ENCODE measurements around the gene ROPN1L.
A peak's percentile ranks its signal among the peaks of the same experiment; 100 is the strongest.

The ROPN1L gene

DNA sequence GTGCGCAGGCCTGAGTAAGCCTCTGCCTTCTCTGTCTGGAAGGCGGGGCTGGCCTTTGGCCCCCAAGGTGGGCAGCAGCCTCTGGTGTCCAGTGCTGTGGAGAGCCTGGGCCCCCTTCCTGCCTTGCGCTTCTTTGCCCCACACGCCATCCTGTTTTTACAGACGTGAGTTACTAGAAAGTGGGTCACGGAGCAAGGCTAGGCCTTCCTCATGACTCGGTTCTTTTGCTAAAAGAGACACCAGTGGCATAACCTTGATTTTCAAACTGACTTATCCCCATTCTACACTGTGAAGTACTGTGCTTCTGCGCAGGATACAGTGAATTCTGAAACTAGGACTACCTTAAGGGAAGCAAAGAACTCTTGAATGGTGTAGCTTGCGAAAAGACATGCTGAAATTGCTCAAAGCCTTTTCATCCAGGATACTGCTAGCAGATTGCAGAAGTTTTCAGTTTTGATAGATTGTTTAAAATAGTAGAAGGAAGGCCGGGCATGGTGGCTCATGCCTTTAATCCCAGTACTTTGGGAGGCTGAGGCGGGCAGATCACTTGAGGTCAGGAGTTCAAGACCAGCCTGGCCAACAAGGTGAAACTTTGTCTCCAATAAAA lies 7.2 kb downstream of the ROPN1L start:
- no peak overlapping the region for H3K9ac ChIP-seq (ENCODE audit: low read depth, low read length, poor library complexity, severe bottlenecking)
- H2AFZ ChIP-seq (ENCODE audit: low read length), result no peak overlapping the region
- no peaks in the 10 kb centered on the region for H4K20me1 ChIP-seq (ENCODE audit: insufficient read depth, low read length, poor library complexity, severe bottlenecking)
- no peak overlapping the region for H3K4me3 ChIP-seq (ENCODE audit: low read length, poor library complexity, severe bottlenecking)
- peaks cover 48% of the 10 kb centered on the region for H3K4me1 ChIP-seq (ENCODE audit: insufficient read depth, low read length, poor library complexity, severe bottlenecking)
- TF ChIP-seq EZH2phosphoT487 (IDR thresholded peaks at IDR 0.05; ENCODE audit: borderline replicate concordance), result no peak
- TF ChIP-seq, protein P1, sequence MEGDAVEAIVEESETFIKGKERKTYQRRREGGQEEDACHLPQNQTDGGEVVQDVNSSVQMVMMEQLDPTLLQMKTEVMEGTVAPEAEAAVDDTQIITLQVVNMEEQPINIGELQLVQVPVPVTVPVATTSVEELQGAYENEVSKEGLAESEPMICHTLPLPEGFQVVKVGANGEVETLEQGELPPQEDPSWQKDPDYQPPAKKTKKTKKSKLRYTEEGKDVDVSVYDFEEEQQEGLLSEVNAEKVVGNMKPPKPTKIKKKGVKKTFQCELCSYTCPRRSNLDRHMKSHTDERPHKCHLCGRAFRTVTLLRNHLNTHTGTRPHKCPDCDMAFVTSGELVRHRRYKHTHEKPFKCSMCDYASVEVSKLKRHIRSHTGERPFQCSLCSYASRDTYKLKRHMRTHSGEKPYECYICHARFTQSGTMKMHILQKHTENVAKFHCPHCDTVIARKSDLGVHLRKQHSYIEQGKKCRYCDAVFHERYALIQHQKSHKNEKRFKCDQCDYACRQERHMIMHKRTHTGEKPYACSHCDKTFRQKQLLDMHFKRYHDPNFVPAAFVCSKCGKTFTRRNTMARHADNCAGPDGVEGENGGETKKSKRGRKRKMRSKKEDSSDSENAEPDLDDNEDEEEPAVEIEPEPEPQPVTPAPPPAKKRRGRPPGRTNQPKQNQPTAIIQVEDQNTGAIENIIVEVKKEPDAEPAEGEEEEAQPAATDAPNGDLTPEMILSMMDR (conservative IDR thresholded peaks at IDR 0.05; ENCODE audit: low read length), result no peak
- H3K9me3 ChIP-seq (ENCODE audit: insufficient read depth, low read depth, low read length), result no peaks in the 10 kb centered on the region
- no peaks in the 10 kb centered on the region for H3K9me2 ChIP-seq (replicated peaks; ENCODE audit: low read depth, low read length)
- no peaks in the 10 kb centered on the region for H3K27me3 ChIP-seq (ENCODE audit: insufficient read depth, low read length, poor library complexity, severe bottlenecking)
- H3K36me3 ChIP-seq (ENCODE audit: insufficient read depth, low read length), result no peaks in the 10 kb centered on the region
- no peaks in the 10 kb centered on the region for H3F3A ChIP-seq (ENCODE audit: low read depth)
- H3K4me2 ChIP-seq (ENCODE audit: low read depth, low read length, poor library complexity, severe bottlenecking), result no peak overlapping the region
- no peaks in the 10 kb centered on the region for H3K79me2 ChIP-seq (ENCODE audit: insufficient read depth, low read length)

- Histone ChIP-seq H3K36me3 (ENCODE audit: insufficient read depth, low read length) (no peaks in the 10 kb centered on the region), H2AFZ (ENCODE audit: low read length) (peak overlapping the region; percentile 86), H3K27me3 (ENCODE audit: insufficient read depth, low read length, poor library complexity, severe bottlenecking) (no peaks in the 10 kb centered on the region), H3F3A (ENCODE audit: low read depth) (no peaks in the 10 kb centered on the region), H4K20me1 (ENCODE audit: insufficient read depth, low read length, poor library complexity, severe bottlenecking) (no peaks in the 10 kb centered on the region), H3K9me2 (replicated peaks; ENCODE audit: low read depth, low read length) (no peaks in the 10 kb centered on the region), H3K4me3 (ENCODE audit: low read length, poor library complexity, severe bottlenecking) (no peak overlapping the region), H3K9ac (ENCODE audit: low read depth, low read length, poor library complexity, severe bottlenecking) (no peak overlapping the region), H3K9me3 (ENCODE audit: insufficient read depth, low read depth, low read length) (no peaks in the 10 kb centered on the region), H3K4me2 (ENCODE audit: low read depth, low read length, poor library complexity, severe bottlenecking) (peak overlapping the region; percentile 13), H3K4me1 (ENCODE audit: insufficient read depth, low read length, poor library complexity, severe bottlenecking) (peaks cover 27% of the 10 kb centered on the region), H3K79me2 (ENCODE audit: insufficient read depth, low read length) (no peaks in the 10 kb centered on the region)
- TF ChIP-seq, protein P1 (conservative IDR thresholded peaks at IDR 0.05; ENCODE audit: low read length), result no peak
- TF ChIP-seq EZH2phosphoT487 (IDR thresholded peaks at IDR 0.05; ENCODE audit: borderline replicate concordance), result no peak
These were observed 9.6 kb downstream of the ROPN1L start for GRCh38 chr5:10451137-10451824.

DNA sequence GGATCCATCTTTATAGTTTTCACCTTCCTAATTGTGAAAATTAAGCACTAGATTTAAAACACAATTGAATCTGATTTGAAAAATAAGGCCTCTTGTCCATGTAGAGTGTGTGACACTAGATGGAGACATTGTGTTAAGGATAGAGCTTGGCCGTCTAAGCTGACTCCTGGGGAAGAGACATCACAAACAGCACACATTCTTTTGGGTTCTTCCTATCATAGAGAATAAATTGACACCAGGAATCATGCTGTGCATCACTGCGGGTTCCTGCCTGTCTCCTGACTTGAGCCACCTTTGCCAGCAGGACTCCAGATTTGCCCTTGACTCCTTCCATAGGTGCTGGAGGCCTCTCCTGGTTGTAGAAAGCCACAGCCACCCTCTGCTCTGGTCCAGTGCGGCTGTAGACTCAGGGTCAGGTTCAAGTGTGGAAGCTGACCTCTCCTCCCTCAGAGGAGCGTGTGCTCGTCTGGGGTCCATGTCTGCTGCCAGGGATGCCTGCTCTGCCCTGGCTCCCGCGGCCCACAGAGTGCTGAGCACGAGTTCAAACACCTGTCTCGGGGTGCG lies 11.2 kb downstream of the ROPN1L start:
- no peak overlapping the region for H2AFZ ChIP-seq (ENCODE audit: low read length)
- TF ChIP-seq EZH2phosphoT487 (IDR thresholded peaks at IDR 0.05; ENCODE audit: borderline replicate concordance), result no peak
- TF ChIP-seq, protein P1 (conservative IDR thresholded peaks at IDR 0.05; ENCODE audit: low read length), result peak; percentile 88
- H3K27me3 ChIP-seq (ENCODE audit: insufficient read depth, low read length, poor library complexity, severe bottlenecking), result no peaks in the 10 kb centered on the region
- no peaks in the 10 kb centered on the region for H4K20me1 ChIP-seq (ENCODE audit: insufficient read depth, low read length, poor library complexity, severe bottlenecking)
- H3F3A ChIP-seq (ENCODE audit: low read depth), result no peaks in the 10 kb centered on the region
- no peaks in the 10 kb centered on the region for H3K9me3 ChIP-seq (ENCODE audit: insufficient read depth, low read depth, low read length)
- H3K4me1 ChIP-seq (ENCODE audit: insufficient read depth, low read length, poor library complexity, severe bottlenecking), result peaks cover 13% of the 10 kb centered on the region
- H3K9me2 ChIP-seq (replicated peaks; ENCODE audit: low read depth, low read length), result no peaks in the 10 kb centered on the region
- no peak overlapping the region for H3K4me3 ChIP-seq (ENCODE audit: low read length, poor library complexity, severe bottlenecking)
- H3K9ac ChIP-seq (ENCODE audit: low read depth, low read length, poor library complexity, severe bottlenecking), result no peak overlapping the region
- no peaks in the 10 kb centered on the region for H3K79me2 ChIP-seq (ENCODE audit: insufficient read depth, low read length)
- no peak overlapping the region for H3K4me2 ChIP-seq (ENCODE audit: low read depth, low read length, poor library complexity, severe bottlenecking)
- H3K36me3 ChIP-seq (ENCODE audit: insufficient read depth, low read length), result no peaks in the 10 kb centered on the region
